Activated CD4-positive, CD25-positive, alpha-beta regulatory T cell (primary cell): ENCODE results near the gene SLC35B2.

ENCODE experiments used
- DNase-seq, 4 experiments: peaks; one replicate each; lab custom pipeline; 2025; lab: John Stamatoyannopoulos, UW

Gene SLC35B2

GRCh38 chr6:44254191-44255104 lies 2.9 kb downstream of the SLC35B2 start:
- DNase-seq = peak in 1 of 4 experiments; percentile 39

GRCh38 chr6:44253307-44254101 lies 3.8 kb downstream of the SLC35B2 start:
- peak in 3 of 4 experiments; percentile 20 to 34 (median 29) for DNase-seq

GRCh38 chr6:44251576-44252524 lies 5.5 kb downstream of the SLC35B2 start:
- DNase-seq = no peak

GRCh38 chr6:44250718-44251123 lies 6.6 kb downstream of the SLC35B2 start:
- DNase-seq = no peak

- DNase-seq = no peak
Measured at GRCh38 chr6:44250067-44250717, 7.1 kb downstream of the SLC35B2 start.

- DNase-seq = no peak
Measured at GRCh38 chr6:44249082-44249748, 8.1 kb downstream of the SLC35B2 start.

- no peak for DNase-seq
Measured at GRCh38 chr6:44248579-44248978, 8.7 kb downstream of the SLC35B2 start.

- DNase-seq = peak; percentile 71 to 83 (median 78)
Measured at GRCh38 chr6:44247338-44248302, 9.7 kb downstream of the SLC35B2 start.

GRCh38 chr6:44246663-44247337 lies 10.5 kb downstream of the SLC35B2 start, which contains the start of gene HSP90AB1:
HSP90AB1 (plus strand) TSS chr6:44247101; CDS start chr6:44248630, 1,529 bp downstream.
- DNase-seq = peak; percentile 87 to 92 (median 89)

GRCh38 chr6:44245912-44246662 lies 11.2 kb downstream of the SLC35B2 start:
- peak; percentile 65 to 78 (median 68) for DNase-seq

- DNase-seq = no peak
Measured at GRCh38 chr6:44245391-44245911, 11.9 kb downstream of the SLC35B2 start.

GRCh38 chr6:44243345-44243744 lies 14.0 kb downstream of the SLC35B2 start:
- no peak for DNase-seq

- DNase-seq = no peak
Measured at GRCh38 chr6:44238687-44239350, 18.5 kb downstream of the SLC35B2 start.

GRCh38 chr6:44237813-44238433 lies 19.4 kb downstream of the SLC35B2 start:
- peak; percentile 61 to 67 (median 64) for DNase-seq

GRCh38 chr6:44237021-44237812 lies 20.1 kb downstream of the SLC35B2 start:
- peak in 3 of 4 experiments; percentile 15 to 34 (median 23) for DNase-seq
